GM21423 (cell line): ENCODE measurements around the gene CD1B.
A peak's percentile ranks its signal among the peaks of the same experiment; 100 is the strongest.
"Not testable (repeated sequence)": the region's sequence is repeated elsewhere in the genome, so short reads cannot be mapped to it uniquely, and the experiment has no call there.

Experiments
- ATAC-seq: cut with Tn5 transposase; IDR thresholded peaks from one replicate; pipeline ENCODE4 v1.9.1; 2021; ENCODE audit warnings: mild to moderate bottlenecking, moderate library complexity; ENCODE audit not compliant: unreplicated experiment

Gene CD1B

GRCh38 chr1:158329300-158329699 lies 2.0 kb downstream of the CD1B start:
- ATAC-seq = no peak

- ATAC-seq = no peak
These were observed 2.9 kb downstream of the CD1B start for GRCh38 chr1:158328426-158328825.

- ATAC-seq = no peak
These were observed 3.9 kb downstream of the CD1B start for GRCh38 chr1:158327481-158327880.

GRCh38 chr1:158324395-158324794 lies 6.9 kb downstream of the CD1B start:
- no peak for ATAC-seq

- ATAC-seq = no peak
These were observed 7.5 kb downstream of the CD1B start for GRCh38 chr1:158323866-158324265.

GRCh38 chr1:158311066-158311465 lies 20.3 kb downstream of the CD1B start:
- ATAC-seq = no peak

GRCh38 chr1:158310623-158311022 lies 20.7 kb downstream of the CD1B start:
- ATAC-seq = peak; percentile 58

GRCh38 chr1:158295791-158296190 lies 35.5 kb downstream of the CD1B start:
- no peak for ATAC-seq

GRCh38 chr1:158290321-158290844 lies 40.9 kb downstream of the CD1B start:
- no peak for ATAC-seq

- no peak for ATAC-seq
These were observed 41.5 kb downstream of the CD1B start, which contains the start of gene CD1C for GRCh38 chr1:158289811-158290210. Gene CD1C (plus strand): TSS chr1:158289923. CDS start chr1:158290065, 142 bp downstream.

- no peak for ATAC-seq
These were observed 44.4 kb downstream of the CD1B start for GRCh38 chr1:158286941-158287346.

GRCh38 chr1:158286487-158286886 lies 44.8 kb downstream of the CD1B start:
- ATAC-seq = no peak

GRCh38 chr1:158285756-158286241 lies 45.5 kb downstream of the CD1B start:
- peak; percentile 74 for ATAC-seq

- ATAC-seq = peak; percentile 58
These were observed 47.4 kb downstream of the CD1B start for GRCh38 chr1:158283965-158284364.

- not testable (repeated sequence) for ATAC-seq
These were observed 48.9 kb downstream of the CD1B start for GRCh38 chr1:158282421-158282820.
